ENCODE data around the gene IFTAP.

IFTAP gene

DNA sequence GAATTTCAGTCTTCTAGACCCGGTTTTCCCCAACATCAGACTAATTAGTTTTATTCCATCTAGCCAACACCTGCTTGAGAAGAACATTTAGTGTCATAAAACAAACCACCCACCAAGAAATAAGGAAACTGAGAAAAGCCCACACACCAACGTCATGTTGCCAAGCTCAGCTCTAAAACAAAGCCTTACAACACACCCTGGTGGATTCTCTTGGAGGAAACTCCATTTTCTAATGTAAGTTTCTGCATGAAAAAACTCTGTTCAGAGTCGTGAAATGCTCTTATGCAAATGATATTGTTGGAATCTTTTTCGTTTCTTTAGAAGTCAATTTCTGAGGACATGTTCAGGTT, 108.7 kb downstream of the IFTAP start:
- DNase-seq (ENCODE audit: low read depth in 1 of 2, low spot score in 1 of 2): no peak

Measured in activated T-helper 1 cell treated with anti-CD3 and anti-CD28 coated beads, Interleukin-2, amount 50 U/mL, for 16 hours (primary cell).